Neural cell (in vitro differentiated cells): ENCODE measurements around the gene AGXT. TPM values are rescaled to one million over a fixed set of nuclear protein-coding genes. Genes with fewer than 3 reads are reported as not detected.

Experiments
- H2AFZ ChIP-seq: fragments of 200-600, 300-800 bp; sonication (generic), shearing (Covaris generic); 2 replicates; pipeline ENCODE4 v1.6.0; 2014; ENCODE audit warnings: low read depth, mild to moderate bottlenecking, antibody characterized with exemption, low read length, moderate library complexity
- H3F3A ChIP-seq: fragments of 200-600 bp; shearing (Covaris generic); 2 replicates; pipeline ENCODE4 v1.6.1; 2016; ENCODE audit warnings: mild to moderate bottlenecking, moderate library complexity, mixed read lengths, antibody characterized with exemption, low read length; ENCODE audit not compliant: insufficient read depth, poor library complexity, severe bottlenecking
- H3K27ac ChIP-seq: fragments of 200-600, 300-800 bp; sonication (generic), shearing (Covaris generic); 2 replicates; pipeline ENCODE4 v1.5.1; 2014; ENCODE audit warnings: mild to moderate bottlenecking, low read length, moderate library complexity
- H3K27me3 ChIP-seq: fragments of 300-800, 200-600 bp; sonication (generic), shearing (Covaris generic); 2 replicates; pipeline ENCODE4 v1.6.0; 2014; ENCODE audit warnings: mild to moderate bottlenecking, low read depth, low read length, moderate library complexity; ENCODE audit not compliant: insufficient read depth
- H3K36me3 ChIP-seq: fragments of 300-800, 200-600 bp; sonication (generic), shearing (Covaris generic); 2 replicates; pipeline ENCODE4 v1.5.1; 2014; ENCODE audit warnings: mild to moderate bottlenecking, antibody characterized with exemption, low read length, moderate library complexity; ENCODE audit not compliant: insufficient read depth
- H3K4me2 ChIP-seq: fragments of 300-800, 200-600 bp; sonication (generic), shearing (Covaris generic); 2 replicates; pipeline ENCODE4 v1.6.0; 2014; ENCODE audit warnings: mild to moderate bottlenecking, low read length
- H3K4me3 ChIP-seq: fragments of 300-800, 200-600 bp; sonication (generic), shearing (Covaris generic); 2 replicates; pipeline ENCODE4 v1.5.1; 2014; ENCODE audit warnings: mild to moderate bottlenecking, low read length, moderate library complexity
- H3K79me2 ChIP-seq: fragments of 200-600 bp; shearing (Covaris generic); replicated peaks from 2 replicates; pipeline ENCODE4 v1.6.0; 2014; ENCODE audit warnings: mild to moderate bottlenecking, low read length, moderate library complexity; ENCODE audit not compliant: insufficient read depth
- H3K9ac ChIP-seq: fragments of 300-800, 200-600 bp; sonication (generic), shearing (Covaris generic); 2 replicates; pipeline ENCODE4 v1.6.1; 2016; ENCODE audit warnings: mild to moderate bottlenecking, low read length, mixed read lengths
- H3K9me2 ChIP-seq: fragments of 200-600 bp; shearing (Covaris generic); 2 replicates; pipeline ENCODE4 v1.6.1; 2016; ENCODE audit warnings: mild to moderate bottlenecking, low read length, mixed read lengths; ENCODE audit not compliant: insufficient read depth
- H3K9me3 ChIP-seq: fragments of 200-600, 300-800 bp; sonication (generic), shearing (Covaris generic); 2 replicates; pipeline ENCODE4 v1.6.1; 2016; ENCODE audit warnings: mild to moderate bottlenecking, mixed run types, low read length, moderate library complexity, mixed read lengths
- H4K20me1 ChIP-seq: fragments of 200-600 bp; shearing (Covaris generic); 2 replicates; pipeline ENCODE4 v1.6.1; 2016; ENCODE audit warnings: mild to moderate bottlenecking, mixed run types; ENCODE audit not compliant: insufficient read depth
- EP300 ChIP-seq: fragments of 450-650 bp; conservative IDR thresholded peaks from 2 replicates; pipeline ENCODE4 v1.6.1; 2014; ENCODE audit warnings: antibody characterized with exemption, mild to moderate bottlenecking, moderate library complexity; ENCODE audit not compliant: poor library complexity, severe bottlenecking
- EZH2 ChIP-seq: fragments of 200-600, 300-800 bp; shearing (Covaris generic), sonication (generic); IDR thresholded peaks from 2 replicates; pipeline ENCODE4 v1.6.1; 2014; ENCODE audit warnings: antibody characterized with exemption, low read length, borderline replicate concordance, mild to moderate bottlenecking; ENCODE audit not compliant: insufficient read depth, poor library complexity, severe bottlenecking
- MXI1 ChIP-seq: fragments of 450-650 bp; conservative IDR thresholded peaks from 2 replicates; pipeline ENCODE4 v1.6.1; 2014; ENCODE audit warnings: antibody characterized with exemption, mild to moderate bottlenecking; ENCODE audit not compliant: poor library complexity, severe bottlenecking
- POLR2AphosphoS5 ChIP-seq: IDR thresholded peaks from 2 replicates; pipeline ENCODE4 v1.6.1; 2012
- RAD21 ChIP-seq: fragments of 450-650 bp; conservative IDR thresholded peaks from 2 replicates; pipeline ENCODE4 v1.6.1; 2014; ENCODE audit warnings: antibody characterized with exemption, mild to moderate bottlenecking, moderate library complexity
- SMC3 ChIP-seq: fragments of 450-650 bp; conservative IDR thresholded peaks from 2 replicates; pipeline ENCODE4 v1.6.1; 2014; ENCODE audit warnings: antibody characterized with exemption, mild to moderate bottlenecking, moderate library complexity; ENCODE audit not compliant: poor library complexity
- TAF1 ChIP-seq: IDR thresholded peaks from 2 replicates; pipeline ENCODE4 v1.6.1; 2012; ENCODE audit warnings: low read depth
- polyA plus RNA-seq: library from polyadenylated mRNA; depleted of rRNA; stranded (reverse); fragments of >200 nt; gene quantifications from 2 replicates; pipeline ENCODE4 v1.2.3, GENCODE V29; 2014
- TF ChIP-seq, protein P1 (sequence below): fragments of 450-650 bp; IDR thresholded peaks from 2 replicates; pipeline ENCODE4 v1.5.1; 2014; ENCODE audit warnings: antibody characterized with exemption, mild to moderate bottlenecking, moderate library complexity; ENCODE audit not compliant: poor library complexity, severe bottlenecking
- TF ChIP-seq, protein P2 (sequence below): IDR thresholded peaks from 2 replicates; pipeline ENCODE4 v1.6.1; 2012; ENCODE audit warnings: borderline replicate concordance

Gene AGXT
- polyA plus RNA-seq, 1 donor from 2014 or later = not detected

DNA sequence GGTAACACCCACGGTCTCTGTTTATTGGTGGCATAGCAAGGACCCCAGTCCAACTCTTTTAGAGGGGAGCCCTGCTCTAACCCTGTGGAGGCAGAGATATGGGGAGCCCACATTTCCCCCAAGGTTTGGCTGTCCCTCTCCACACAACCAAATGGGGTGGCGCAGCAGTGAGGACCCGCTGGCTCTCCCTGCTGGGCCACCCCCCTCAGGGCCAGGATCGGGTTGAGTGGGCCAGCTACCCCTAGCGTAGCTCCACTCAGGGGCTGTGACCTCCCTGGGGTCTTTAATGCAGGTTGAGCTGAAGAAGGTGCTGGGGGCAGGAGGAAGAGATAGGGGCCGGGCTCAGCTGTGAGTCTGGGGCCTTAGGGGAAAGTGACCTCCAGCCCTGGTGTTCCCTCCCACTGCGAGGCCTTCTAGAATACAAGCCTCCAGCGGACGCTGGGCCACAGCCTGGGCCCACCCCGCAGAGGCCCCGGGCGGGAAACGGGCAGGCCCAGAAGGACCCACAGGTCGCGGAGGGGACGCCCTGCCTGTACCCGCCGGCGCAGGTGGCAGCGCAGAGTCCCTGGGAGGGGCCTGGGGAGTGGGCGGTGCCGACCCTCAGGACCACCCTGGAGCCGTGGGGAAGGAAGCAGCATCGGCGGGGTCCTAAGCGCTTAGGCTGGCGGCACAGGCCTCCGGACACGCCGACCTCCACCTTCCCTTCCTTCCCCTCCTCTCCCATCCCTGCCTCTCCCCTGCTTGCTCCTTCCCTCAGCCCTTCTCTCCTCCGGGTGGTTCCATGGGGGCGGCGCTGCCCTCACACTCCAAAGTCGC lies 47.1 kb downstream of the AGXT start:
- Histone ChIP-seq H3K79me2 (no peaks in the 10 kb centered on the region), H3K36me3 (no peaks in the 10 kb centered on the region), H3K4me3 (no peak overlapping the region), H3K27ac (no peak overlapping the region), H3K4me2 (no peak overlapping the region), H3F3A (no peaks in the 10 kb centered on the region), H4K20me1 (no peaks in the 10 kb centered on the region), H3K9me3 (no peaks in the 10 kb centered on the region), H3K9me2 (no peaks in the 10 kb centered on the region), H3K27me3 (peaks cover 6% of the 10 kb centered on the region), H3K9ac (no peak overlapping the region), H2AFZ (no peak overlapping the region)
- TF ChIP-seq TAF1 (no peak), MXI1 (no peak), EZH2 (no peak), POLR2AphosphoS5 (no peak)

DNA sequence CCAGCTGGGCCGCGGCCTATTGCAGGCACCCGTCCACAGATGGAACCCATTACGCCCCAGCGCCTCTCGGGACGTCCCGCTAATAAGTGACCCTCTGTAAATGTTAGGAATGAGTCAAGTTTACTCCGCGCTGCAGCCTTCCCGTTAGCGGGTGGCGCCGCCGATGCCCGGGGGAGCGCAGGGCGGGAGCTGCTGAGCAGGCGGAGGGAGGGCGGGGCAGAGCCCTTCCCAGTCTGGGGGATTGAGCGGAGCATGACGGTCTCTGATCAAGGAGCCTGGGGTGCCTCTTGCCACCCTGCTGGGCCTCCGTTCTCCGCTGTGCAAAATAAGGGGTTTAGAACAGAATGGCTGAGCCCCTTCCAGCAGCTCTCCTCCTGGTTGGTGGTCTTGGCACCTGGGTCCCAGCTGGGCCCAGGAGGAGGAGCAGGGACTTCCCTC lies 48.0 kb downstream of the AGXT start:
- Histone ChIP-seq H3K4me2 (no peak overlapping the region), H3K79me2 (no peaks in the 10 kb centered on the region), H3K9me2 (no peaks in the 10 kb centered on the region), H3K27me3 (peaks cover 6% of the 10 kb centered on the region), H3F3A (no peaks in the 10 kb centered on the region), H4K20me1 (no peaks in the 10 kb centered on the region), H2AFZ (no peak overlapping the region), H3K4me3 (no peak overlapping the region), H3K9ac (no peak overlapping the region), H3K9me3 (no peaks in the 10 kb centered on the region), H3K27ac (no peak overlapping the region), H3K36me3 (no peaks in the 10 kb centered on the region)
- TF ChIP-seq RAD21 (no peak), EP300 (no peak), EZH2 (no peak), SMC3 (no peak), TAF1 (no peak), POLR2AphosphoS5 (no peak), MXI1 (no peak)
- TF ChIP-seq, protein P1, sequence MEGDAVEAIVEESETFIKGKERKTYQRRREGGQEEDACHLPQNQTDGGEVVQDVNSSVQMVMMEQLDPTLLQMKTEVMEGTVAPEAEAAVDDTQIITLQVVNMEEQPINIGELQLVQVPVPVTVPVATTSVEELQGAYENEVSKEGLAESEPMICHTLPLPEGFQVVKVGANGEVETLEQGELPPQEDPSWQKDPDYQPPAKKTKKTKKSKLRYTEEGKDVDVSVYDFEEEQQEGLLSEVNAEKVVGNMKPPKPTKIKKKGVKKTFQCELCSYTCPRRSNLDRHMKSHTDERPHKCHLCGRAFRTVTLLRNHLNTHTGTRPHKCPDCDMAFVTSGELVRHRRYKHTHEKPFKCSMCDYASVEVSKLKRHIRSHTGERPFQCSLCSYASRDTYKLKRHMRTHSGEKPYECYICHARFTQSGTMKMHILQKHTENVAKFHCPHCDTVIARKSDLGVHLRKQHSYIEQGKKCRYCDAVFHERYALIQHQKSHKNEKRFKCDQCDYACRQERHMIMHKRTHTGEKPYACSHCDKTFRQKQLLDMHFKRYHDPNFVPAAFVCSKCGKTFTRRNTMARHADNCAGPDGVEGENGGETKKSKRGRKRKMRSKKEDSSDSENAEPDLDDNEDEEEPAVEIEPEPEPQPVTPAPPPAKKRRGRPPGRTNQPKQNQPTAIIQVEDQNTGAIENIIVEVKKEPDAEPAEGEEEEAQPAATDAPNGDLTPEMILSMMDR = no peak
- TF ChIP-seq, protein P2, sequence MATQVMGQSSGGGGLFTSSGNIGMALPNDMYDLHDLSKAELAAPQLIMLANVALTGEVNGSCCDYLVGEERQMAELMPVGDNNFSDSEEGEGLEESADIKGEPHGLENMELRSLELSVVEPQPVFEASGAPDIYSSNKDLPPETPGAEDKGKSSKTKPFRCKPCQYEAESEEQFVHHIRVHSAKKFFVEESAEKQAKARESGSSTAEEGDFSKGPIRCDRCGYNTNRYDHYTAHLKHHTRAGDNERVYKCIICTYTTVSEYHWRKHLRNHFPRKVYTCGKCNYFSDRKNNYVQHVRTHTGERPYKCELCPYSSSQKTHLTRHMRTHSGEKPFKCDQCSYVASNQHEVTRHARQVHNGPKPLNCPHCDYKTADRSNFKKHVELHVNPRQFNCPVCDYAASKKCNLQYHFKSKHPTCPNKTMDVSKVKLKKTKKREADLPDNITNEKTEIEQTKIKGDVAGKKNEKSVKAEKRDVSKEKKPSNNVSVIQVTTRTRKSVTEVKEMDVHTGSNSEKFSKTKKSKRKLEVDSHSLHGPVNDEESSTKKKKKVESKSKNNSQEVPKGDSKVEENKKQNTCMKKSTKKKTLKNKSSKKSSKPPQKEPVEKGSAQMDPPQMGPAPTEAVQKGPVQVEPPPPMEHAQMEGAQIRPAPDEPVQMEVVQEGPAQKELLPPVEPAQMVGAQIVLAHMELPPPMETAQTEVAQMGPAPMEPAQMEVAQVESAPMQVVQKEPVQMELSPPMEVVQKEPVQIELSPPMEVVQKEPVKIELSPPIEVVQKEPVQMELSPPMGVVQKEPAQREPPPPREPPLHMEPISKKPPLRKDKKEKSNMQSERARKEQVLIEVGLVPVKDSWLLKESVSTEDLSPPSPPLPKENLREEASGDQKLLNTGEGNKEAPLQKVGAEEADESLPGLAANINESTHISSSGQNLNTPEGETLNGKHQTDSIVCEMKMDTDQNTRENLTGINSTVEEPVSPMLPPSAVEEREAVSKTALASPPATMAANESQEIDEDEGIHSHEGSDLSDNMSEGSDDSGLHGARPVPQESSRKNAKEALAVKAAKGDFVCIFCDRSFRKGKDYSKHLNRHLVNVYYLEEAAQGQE = no peak
